Coronary artery (tissue), 2 donors: ENCODE data around the gene ATP1B2.

ENCODE experiments used
- DNase-seq: peaks from one replicate; pipeline ENCODE4 v3.0.0-alpha.2; 2017; ENCODE audit warnings: low spot score
- H3K27ac ChIP-seq, 2 donors: fragments of 200-600 bp; sonication (generic); one replicate each; pipeline ENCODE4 v1.5.1; 2016 to 2019
- H3K4me3 ChIP-seq: fragments of 200-600 bp; sonication (generic); 2 replicates; pipeline ENCODE4 v1.5.1; 2016; ENCODE audit warnings: mild to moderate bottlenecking, moderate library complexity
- TF ChIP-seq, protein P1 (sequence below): fragments of 200-600 bp; sonication (generic); IDR thresholded peaks from one replicate; pipeline ENCODE4 v1.5.1; 2019; ENCODE audit warnings: antibody characterized with exemption

Gene ATP1B2

DNA sequence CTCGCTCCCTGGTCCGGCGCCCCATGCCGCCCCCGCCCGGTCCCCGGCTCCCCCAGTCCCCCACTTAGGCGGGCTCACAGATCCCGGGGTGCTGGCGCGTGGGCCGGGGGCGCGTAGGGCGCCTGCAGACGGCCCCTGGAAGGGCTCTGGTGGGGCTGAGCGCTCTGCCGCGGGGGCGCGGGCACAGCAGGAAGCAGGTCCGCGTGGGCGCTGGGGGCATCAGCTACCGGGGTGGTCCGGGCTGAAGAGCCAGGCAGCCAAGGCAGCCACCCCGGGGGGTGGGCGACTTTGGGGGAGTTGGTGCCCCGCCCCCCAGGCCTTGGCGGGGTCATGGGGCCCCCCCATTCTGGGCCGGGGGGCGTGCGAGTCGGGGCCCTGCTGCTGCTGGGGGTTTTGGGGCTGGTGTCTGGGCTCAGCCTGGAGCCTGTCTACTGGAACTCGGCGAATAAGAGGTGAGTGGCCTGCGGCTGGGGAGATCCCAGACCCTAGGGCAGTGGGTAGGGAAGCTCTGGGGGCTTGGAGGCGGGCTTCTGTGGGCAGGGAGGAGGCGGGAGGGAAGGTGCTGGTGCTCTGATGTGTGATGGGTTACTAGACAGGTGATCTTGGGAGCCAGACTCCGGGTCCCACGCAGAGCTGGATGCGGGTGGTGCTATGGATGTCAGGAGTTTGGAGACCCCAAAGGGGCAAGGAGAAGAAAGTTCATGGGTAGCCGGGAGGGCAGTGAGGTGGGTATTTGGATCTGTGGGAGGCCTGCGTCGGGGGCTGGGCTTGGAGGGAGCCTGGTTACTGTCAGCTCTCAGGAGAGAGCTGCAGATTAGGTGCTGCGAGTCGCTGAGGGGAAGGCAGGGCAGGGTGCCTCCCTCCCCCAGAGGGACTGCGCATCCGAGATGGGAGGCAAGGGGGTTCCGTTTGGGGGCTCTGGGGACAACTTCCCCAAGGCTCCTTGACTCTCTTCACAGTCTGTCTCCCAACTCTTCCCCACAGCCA lies 54.8 kb downstream of the ATP1B2 start:
- H3K4me3 ChIP-seq = peak overlapping the region; percentile 62
- no peak for DNase-seq
- no peak overlapping the region for H3K27ac ChIP-seq
- TF ChIP-seq, protein P1, sequence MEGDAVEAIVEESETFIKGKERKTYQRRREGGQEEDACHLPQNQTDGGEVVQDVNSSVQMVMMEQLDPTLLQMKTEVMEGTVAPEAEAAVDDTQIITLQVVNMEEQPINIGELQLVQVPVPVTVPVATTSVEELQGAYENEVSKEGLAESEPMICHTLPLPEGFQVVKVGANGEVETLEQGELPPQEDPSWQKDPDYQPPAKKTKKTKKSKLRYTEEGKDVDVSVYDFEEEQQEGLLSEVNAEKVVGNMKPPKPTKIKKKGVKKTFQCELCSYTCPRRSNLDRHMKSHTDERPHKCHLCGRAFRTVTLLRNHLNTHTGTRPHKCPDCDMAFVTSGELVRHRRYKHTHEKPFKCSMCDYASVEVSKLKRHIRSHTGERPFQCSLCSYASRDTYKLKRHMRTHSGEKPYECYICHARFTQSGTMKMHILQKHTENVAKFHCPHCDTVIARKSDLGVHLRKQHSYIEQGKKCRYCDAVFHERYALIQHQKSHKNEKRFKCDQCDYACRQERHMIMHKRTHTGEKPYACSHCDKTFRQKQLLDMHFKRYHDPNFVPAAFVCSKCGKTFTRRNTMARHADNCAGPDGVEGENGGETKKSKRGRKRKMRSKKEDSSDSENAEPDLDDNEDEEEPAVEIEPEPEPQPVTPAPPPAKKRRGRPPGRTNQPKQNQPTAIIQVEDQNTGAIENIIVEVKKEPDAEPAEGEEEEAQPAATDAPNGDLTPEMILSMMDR = no peak

DNA sequence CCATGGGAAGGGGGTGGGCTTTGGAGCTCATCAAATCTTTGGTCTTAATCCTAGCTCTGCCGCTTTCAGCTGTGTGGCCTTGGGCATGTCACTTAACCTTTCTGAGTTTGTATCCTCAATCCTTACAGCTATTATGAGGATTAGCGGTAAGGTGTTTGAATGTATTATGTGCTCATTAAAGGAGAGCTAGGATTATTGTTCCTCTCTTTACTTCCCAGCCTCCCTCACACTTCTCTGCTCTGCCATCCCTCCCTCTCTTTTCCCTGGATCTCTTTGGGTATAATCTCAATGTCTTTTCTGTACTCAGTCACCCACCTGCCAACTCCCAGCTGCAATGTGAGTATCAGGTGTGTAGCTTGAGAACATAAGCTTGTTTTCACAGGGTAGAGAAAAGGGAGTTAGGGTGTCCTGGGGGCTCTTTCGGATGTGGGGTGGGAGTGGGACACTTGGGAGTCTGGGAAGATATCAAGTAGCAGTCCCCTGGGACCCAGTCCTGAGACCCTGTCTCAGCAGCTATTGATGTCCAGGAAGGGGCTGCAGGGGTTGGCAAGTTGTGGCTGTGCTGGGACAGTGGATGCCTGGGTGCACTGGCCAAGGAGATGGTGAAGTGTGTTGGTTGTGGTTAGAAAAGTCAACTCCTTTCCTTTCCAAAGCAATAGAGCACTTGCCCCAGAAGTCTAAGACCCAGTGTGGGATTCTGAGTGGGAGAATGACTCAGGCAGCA lies 56.1 kb downstream of the ATP1B2 start:
- H3K4me3 ChIP-seq = no peak overlapping the region
- peak; percentile 69 for DNase-seq
- TF ChIP-seq, protein P1 = no peak
- no peak overlapping the region for H3K27ac ChIP-seq
